OCI-LY1 (cell line): ENCODE data around the gene TRIM66.

Experiments used
- H2AFZ ChIP-seq: fragments of 200-600 bp; sonication (generic), shearing (Covaris generic); 2 replicates; pipeline ENCODE4 v1.6.0; 2014; ENCODE audit warnings: antibody characterized with exemption, mild to moderate bottlenecking, low read length
- H3F3A ChIP-seq: fragments of 200-600 bp; sonication (generic), shearing (Covaris generic); 2 replicates; pipeline ENCODE4 v1.6.0; 2014; ENCODE audit warnings: mild to moderate bottlenecking, antibody characterized with exemption, low read length, moderate library complexity; ENCODE audit not compliant: insufficient read depth
- H3K27ac ChIP-seq: fragments of 200-600 bp; sonication (generic); 2 replicates; pipeline ENCODE4 v1.5.1; 2014; ENCODE audit warnings: low read length, mixed run types, mild to moderate bottlenecking, low read depth; ENCODE audit not compliant: poor library complexity, severe bottlenecking
- H3K27me3 ChIP-seq: fragments of 200-600 bp; sonication (generic); 2 replicates; pipeline ENCODE4 v1.6.0; 2014; ENCODE audit warnings: antibody characterized with exemption, mild to moderate bottlenecking, low read length, moderate library complexity; ENCODE audit not compliant: insufficient read depth
- H3K36me3 ChIP-seq: fragments of 200-600 bp; sonication (generic); 2 replicates; pipeline ENCODE4 v1.6.1; 2014; ENCODE audit warnings: mild to moderate bottlenecking, antibody characterized with exemption, low read length, moderate library complexity, mixed read lengths; ENCODE audit not compliant: insufficient read depth
- H3K4me1 ChIP-seq: fragments of 200-600 bp; sonication (generic); 2 replicates; pipeline ENCODE4 v1.5.1; 2014; ENCODE audit warnings: mild to moderate bottlenecking, low read length, moderate library complexity; ENCODE audit not compliant: insufficient read depth, severe bottlenecking
- H3K4me2 ChIP-seq: fragments of 200-600 bp; sonication (generic), shearing (Covaris generic); 2 replicates; pipeline ENCODE4 v1.6.1; 2014; ENCODE audit warnings: low read length
- H3K4me3 ChIP-seq: fragments of 200-600 bp; sonication (generic); 2 replicates; pipeline ENCODE4 v1.5.1; 2014; ENCODE audit warnings: low read length, low read depth, mild to moderate bottlenecking, mixed read lengths; ENCODE audit not compliant: poor library complexity, severe bottlenecking
- H3K79me2 ChIP-seq: fragments of 200-600 bp; shearing (Covaris generic); 2 replicates; pipeline ENCODE4 v1.6.1; 2016; ENCODE audit warnings: mixed run types, low read length, mixed read lengths; ENCODE audit not compliant: insufficient read depth
- H3K9ac ChIP-seq: fragments of 200-600 bp; sonication (generic), shearing (Covaris generic); 2 replicates; pipeline ENCODE4 v1.6.1; 2014; ENCODE audit warnings: mild to moderate bottlenecking, low read length, mixed read lengths
- H3K9me2 ChIP-seq: fragments of 200-600 bp; sonication (generic), shearing (Covaris generic); 2 replicates; pipeline ENCODE4 v1.6.1; 2014; ENCODE audit warnings: low read depth, mild to moderate bottlenecking, low read length, mixed read lengths
- H3K9me3 ChIP-seq: fragments of 200-600 bp; shearing (Covaris generic); 2 replicates; pipeline ENCODE4 v1.6.1; 2014; ENCODE audit warnings: low read length, mixed read lengths
- H4K20me1 ChIP-seq: fragments of 200-600 bp; sonication (generic), shearing (Covaris generic); 2 replicates; pipeline ENCODE4 v1.6.0; 2016; ENCODE audit warnings: mild to moderate bottlenecking, low read length; ENCODE audit not compliant: insufficient read depth
- EZH2 ChIP-seq: fragments of 200-600 bp; sonication (generic), shearing (Covaris generic); IDR thresholded peaks from 2 replicates; pipeline ENCODE4 v1.8.0; 2017; ENCODE audit warnings: borderline replicate concordance, mixed run types, mild to moderate bottlenecking, antibody characterized with exemption, low read length, moderate library complexity, mixed read lengths
- TF ChIP-seq, protein P1 (sequence below): fragments of 200-600 bp; sonication (generic), shearing (Covaris generic); IDR thresholded peaks from 2 replicates; pipeline ENCODE4 v1.5.1; 2017; ENCODE audit warnings: mild to moderate bottlenecking, antibody characterized with exemption, low read length, moderate library complexity, mixed read lengths

Gene TRIM66

DNA sequence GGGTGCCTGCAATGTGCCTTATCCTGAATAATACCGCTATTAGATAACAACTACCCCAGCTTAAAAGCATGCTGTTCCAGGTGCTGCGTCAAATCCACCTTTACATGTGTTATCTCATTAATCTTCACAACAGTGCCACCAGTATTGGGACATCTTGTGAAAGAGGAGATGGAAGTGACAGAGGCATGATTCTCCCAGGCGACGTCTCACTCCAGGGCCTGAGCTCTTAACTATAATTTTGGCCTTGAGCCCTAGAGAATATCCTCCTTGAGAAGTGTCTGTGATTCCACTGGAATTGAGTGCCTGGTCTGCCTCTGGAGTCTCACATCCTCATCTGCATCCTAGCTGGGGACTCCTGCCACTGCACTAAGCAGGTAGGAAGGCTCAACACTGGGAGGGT, 43.9 kb upstream of the TRIM66 start:
- H3K9me3 ChIP-seq: no peaks in the 10 kb centered on the region
- no peak overlapping the region for H3K4me2 ChIP-seq
- no peaks in the 10 kb centered on the region for H3K4me1 ChIP-seq
- no peaks in the 10 kb centered on the region for H3F3A ChIP-seq
- no peak overlapping the region for H3K27ac ChIP-seq
- no peaks in the 10 kb centered on the region for H3K9me2 ChIP-seq
- H3K36me3 ChIP-seq: no peaks in the 10 kb centered on the region
- no peaks in the 10 kb centered on the region for H4K20me1 ChIP-seq
- no peak overlapping the region for H3K4me3 ChIP-seq
- no peak overlapping the region for H2AFZ ChIP-seq
- no peaks in the 10 kb centered on the region for H3K27me3 ChIP-seq
- no peaks in the 10 kb centered on the region for H3K79me2 ChIP-seq
- no peak for TF ChIP-seq EZH2
- H3K9ac ChIP-seq: no peak overlapping the region

DNA sequence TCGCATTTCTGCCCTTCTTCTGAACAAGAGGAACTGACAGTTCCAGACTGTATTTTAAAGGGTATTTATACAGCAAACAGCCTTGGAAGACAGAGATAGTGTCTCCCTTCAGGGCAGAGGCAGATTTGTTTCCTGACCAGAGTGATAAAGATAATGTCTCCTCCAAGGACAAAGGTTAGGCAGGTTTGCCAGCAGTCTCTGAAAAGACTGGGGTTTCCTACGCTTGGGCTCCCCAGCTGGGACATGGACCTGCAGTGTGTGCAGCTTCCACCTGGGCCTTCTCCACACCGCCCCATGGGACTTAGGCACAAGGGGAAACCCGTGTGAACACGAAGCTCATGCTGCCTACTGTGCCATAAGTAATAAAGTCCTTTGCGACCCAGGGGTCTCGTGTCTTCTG, 42.2 kb upstream of the TRIM66 start:
- H3K4me1 ChIP-seq: no peaks in the 10 kb centered on the region

DNA sequence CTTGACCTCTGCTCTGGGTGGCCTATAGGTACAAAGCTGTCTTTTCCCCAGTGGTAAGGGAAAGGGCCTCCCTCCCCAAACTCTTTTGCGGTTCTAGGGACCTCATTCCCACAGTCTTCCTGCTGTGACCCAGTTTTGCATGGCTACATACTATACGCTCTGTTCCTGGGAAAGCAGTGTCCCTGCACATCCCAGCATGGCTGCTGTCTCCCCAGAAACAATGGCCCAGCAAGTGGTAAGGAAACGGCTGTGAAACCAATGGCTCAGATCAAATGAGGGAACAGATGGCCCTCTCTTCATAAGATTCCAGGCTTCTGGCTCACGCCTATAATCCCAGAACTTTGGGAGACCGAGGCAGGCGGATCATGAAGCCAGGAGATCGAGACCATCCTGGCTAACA, 41.2 kb upstream of the TRIM66 start:
- no peak overlapping the region for H2AFZ ChIP-seq
- no peaks in the 10 kb centered on the region for H3K4me1 ChIP-seq
- H3K4me3 ChIP-seq: no peak overlapping the region
- H3K79me2 ChIP-seq: no peaks in the 10 kb centered on the region
- no peak overlapping the region for H3K4me2 ChIP-seq
- TF ChIP-seq, protein P1, sequence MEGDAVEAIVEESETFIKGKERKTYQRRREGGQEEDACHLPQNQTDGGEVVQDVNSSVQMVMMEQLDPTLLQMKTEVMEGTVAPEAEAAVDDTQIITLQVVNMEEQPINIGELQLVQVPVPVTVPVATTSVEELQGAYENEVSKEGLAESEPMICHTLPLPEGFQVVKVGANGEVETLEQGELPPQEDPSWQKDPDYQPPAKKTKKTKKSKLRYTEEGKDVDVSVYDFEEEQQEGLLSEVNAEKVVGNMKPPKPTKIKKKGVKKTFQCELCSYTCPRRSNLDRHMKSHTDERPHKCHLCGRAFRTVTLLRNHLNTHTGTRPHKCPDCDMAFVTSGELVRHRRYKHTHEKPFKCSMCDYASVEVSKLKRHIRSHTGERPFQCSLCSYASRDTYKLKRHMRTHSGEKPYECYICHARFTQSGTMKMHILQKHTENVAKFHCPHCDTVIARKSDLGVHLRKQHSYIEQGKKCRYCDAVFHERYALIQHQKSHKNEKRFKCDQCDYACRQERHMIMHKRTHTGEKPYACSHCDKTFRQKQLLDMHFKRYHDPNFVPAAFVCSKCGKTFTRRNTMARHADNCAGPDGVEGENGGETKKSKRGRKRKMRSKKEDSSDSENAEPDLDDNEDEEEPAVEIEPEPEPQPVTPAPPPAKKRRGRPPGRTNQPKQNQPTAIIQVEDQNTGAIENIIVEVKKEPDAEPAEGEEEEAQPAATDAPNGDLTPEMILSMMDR: no peak
- TF ChIP-seq EZH2: no peak
- no peaks in the 10 kb centered on the region for H3K27me3 ChIP-seq
- H3K9ac ChIP-seq: no peak overlapping the region
- no peak overlapping the region for H3K27ac ChIP-seq
- no peaks in the 10 kb centered on the region for H3K36me3 ChIP-seq
- H3F3A ChIP-seq: no peaks in the 10 kb centered on the region
- H3K9me3 ChIP-seq: no peaks in the 10 kb centered on the region
- H3K9me2 ChIP-seq: no peaks in the 10 kb centered on the region
- no peaks in the 10 kb centered on the region for H4K20me1 ChIP-seq

More for the DNA sequence above, 42.2 kb upstream of the TRIM66 start:
- Histone ChIP-seq H3F3A (no peaks in the 10 kb centered on the region), H3K36me3 (no peaks in the 10 kb centered on the region), H3K9me3 (no peaks in the 10 kb centered on the region), H3K4me2 (no peak overlapping the region), H2AFZ (no peak overlapping the region), H3K9me2 (no peaks in the 10 kb centered on the region), H3K9ac (no peak overlapping the region), H3K27me3 (no peaks in the 10 kb centered on the region), H3K27ac (no peak overlapping the region), H3K4me3 (no peak overlapping the region), H4K20me1 (no peaks in the 10 kb centered on the region), H3K79me2 (no peaks in the 10 kb centered on the region)
- TF ChIP-seq, protein P1: no peak
- TF ChIP-seq EZH2: no peak

DNA sequence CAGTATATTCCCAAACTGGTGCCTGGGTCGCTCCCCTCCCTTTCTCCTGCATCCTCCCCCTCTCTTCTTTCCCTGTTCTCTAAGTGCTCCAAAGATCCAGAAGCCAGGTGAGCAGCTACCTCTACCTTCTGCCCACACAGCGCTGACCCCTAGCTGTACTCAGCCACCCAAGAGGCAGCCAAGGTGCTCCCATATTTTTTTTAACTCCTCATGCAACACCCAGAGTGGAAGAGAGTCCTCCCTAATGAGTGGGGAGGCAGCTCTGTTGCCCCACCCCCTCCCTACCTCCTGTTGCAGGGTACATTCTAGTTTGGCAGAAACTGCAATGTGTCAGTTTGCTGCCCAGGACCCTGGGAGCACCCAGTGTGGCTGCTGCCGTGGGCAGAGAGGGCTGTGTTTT, 40.3 kb upstream of the TRIM66 start:
- H3K4me3 ChIP-seq: no peak overlapping the region
- no peaks in the 10 kb centered on the region for H3K9me3 ChIP-seq
- H3K4me2 ChIP-seq: no peak overlapping the region
- no peak overlapping the region for H3K9ac ChIP-seq
- H3K27me3 ChIP-seq: no peaks in the 10 kb centered on the region
- no peak overlapping the region for H2AFZ ChIP-seq
- H4K20me1 ChIP-seq: no peaks in the 10 kb centered on the region
- H3K36me3 ChIP-seq: no peaks in the 10 kb centered on the region
- TF ChIP-seq, protein P1: no peak
- no peaks in the 10 kb centered on the region for H3F3A ChIP-seq
- no peaks in the 10 kb centered on the region for H3K9me2 ChIP-seq
- H3K4me1 ChIP-seq: no peaks in the 10 kb centered on the region
- H3K27ac ChIP-seq: no peak overlapping the region
- H3K79me2 ChIP-seq: no peaks in the 10 kb centered on the region
